HEK293T (cell line): Measurements from ENCODE around the gene FOXP2.

Source experiments
- BHLHE40 ChIP-seq: fragments of 450-650 bp; IDR thresholded peaks from 2 replicates; pipeline ENCODE4 v1.6.1; 2016; ENCODE audit warnings: mild to moderate bottlenecking, moderate library complexity, borderline replicate concordance
- FOXM1 ChIP-seq: fragments of 450-650 bp; IDR thresholded peaks from 2 replicates; pipeline ENCODE4 v1.6.1; 2017; ENCODE audit warnings: mild to moderate bottlenecking, borderline replicate concordance
- HDGF ChIP-seq: fragments of 450-650 bp; IDR thresholded peaks from 2 replicates; pipeline ENCODE4 v1.6.1; 2017; ENCODE audit warnings: antibody characterized with exemption, borderline replicate concordance
- SP1 ChIP-seq: fragments of 450-650 bp; IDR thresholded peaks from 2 replicates; pipeline ENCODE4 v1.6.1; 2017
- SUZ12 ChIP-seq: fragments of 450-650 bp; IDR thresholded peaks from 2 replicates; pipeline ENCODE4 v1.6.1; 2016; ENCODE audit warnings: mild to moderate bottlenecking
- ZNF384 ChIP-seq: fragments of 450-650 bp; IDR thresholded peaks from 2 replicates; pipeline ENCODE4 v1.6.1; 2016

DNA sequence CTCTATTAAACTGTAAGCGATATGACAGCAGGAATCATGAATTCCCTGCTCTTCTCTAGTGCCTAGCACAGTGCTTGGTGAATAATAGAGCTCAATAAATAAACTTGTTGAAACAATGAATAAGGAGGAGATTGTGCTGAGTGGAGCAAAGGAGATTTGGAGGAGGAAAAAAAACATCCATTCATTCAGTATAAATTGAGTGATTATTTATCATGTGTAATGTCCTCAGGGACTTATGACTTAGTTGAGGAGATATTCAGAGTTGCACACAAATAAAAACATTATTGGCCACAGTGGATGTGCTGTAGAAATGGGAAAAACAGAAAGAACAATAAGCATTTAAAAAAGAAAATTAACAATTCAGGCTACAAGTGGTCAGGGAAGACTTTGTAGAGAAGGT lies 125.7 kb downstream of the FOXP2 start:
- TF ChIP-seq BHLHE40, result no peak
- TF ChIP-seq FOXM1, result no peak
- no peak for TF ChIP-seq HDGF
- no peak for TF ChIP-seq SUZ12
- no peak for TF ChIP-seq ZNF384
- TF ChIP-seq SP1, result no peak
